Stimulated activated CD8-positive, alpha-beta memory T cell treated with anti-CD3 and anti-CD28 coated beads, Interleukin-15, amount 100 ng/mL, for 24 hours (primary cell): Measurements from ENCODE around the gene KAZN.
"Not testable (repeated sequence)": the region's sequence is repeated elsewhere in the genome, so short reads cannot be mapped to it uniquely, and the experiment has no call there.

ENCODE experiments used
- DNase-seq: peaks from one replicate; pipeline ENCODE4 v3.0.0-alpha.2; 2020; ENCODE audit warnings: low read depth

The KAZN gene

DNA sequence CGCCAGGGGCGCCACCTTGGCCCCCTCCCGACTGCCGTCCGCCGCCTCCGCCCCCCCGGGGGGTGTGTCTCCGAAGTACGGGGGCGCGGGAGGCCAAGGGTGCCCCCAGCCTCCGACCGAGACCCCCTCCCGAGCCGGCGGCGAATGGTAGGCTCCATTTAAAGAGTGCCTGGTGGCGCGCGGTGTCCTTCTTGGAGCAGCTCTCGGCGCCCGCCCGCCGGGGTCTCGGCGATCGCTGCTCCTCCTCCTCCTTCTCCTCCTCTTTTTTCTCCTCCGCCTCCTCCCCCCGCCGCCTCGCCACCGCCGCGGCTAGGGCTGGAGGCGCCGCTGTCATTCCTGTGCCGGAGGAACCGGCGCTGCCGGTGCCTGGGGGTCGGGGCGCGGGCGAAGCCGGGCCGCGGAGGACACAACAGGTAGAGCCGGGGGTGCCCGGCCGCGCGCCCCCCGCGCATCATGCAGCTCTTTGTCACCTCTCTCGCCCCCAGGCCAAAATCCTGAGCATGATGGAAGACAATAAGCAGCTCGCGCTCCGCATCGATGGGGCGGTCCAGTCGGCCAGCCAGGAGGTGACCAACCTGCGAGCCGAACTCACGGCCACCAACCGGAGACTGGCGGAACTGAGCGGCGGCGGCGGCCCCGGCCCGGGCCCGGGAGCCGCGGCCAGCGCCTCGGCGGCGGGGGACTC is at the start of gene KAZN:
Gene KAZN (plus strand): TSS at position 188 of the 685 bp plus-strand sequence.
- no peak for DNase-seq

DNA sequence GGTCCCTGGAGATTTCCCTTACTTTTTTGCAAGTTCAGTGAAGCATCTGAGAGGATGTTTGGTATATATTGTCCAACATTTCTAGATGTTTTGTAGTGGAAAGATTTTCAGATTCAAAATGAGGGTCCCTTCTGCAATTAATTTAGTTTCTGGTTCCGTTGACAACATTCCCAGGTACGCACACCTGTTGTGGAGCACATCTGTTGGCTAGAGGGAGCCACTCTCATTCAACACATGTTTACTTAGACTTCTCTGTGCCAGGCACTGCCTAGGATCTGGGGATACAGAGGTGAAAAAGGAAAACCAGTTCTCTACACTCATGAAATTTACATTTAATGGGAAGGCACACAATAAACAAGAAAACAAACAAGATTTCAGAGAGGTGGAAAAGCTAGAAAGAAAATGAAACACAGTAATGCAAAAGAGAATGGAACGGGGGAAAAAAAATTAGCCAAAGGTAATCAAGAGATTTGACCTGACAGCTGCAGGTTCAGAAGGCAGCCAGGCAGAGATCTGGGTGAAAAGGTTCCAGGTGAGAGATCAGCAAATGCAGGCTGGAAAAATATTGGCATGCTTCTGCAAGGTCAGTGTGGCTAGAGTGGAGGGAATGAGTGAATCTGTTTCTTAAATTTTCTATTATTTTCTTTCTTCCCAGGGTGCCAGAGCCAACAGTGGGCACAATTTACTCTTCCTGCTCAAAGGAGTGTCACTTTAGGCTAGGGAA is 48.4 kb upstream of the KAZN start:
- DNase-seq: no peak

DNA sequence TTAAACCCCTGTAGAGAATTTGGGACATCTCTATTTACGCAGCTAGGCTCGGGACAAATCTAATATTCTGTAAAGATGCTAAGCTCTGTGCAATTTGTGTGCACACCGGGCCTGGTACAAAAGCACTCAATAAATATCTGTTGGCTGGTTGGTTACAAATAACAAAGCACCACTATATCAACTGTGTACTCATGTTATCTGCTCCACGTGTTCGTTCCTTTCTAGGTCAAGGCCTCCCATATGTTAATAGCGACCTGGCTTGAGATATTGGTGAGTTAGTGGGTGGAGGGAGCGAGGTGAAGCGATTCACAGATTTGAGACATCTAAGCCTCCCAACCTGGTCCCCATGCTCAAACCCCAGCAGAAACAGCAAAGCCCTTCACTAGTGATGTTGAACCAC is 47.1 kb upstream of the KAZN start:
- DNase-seq: no peak

DNA sequence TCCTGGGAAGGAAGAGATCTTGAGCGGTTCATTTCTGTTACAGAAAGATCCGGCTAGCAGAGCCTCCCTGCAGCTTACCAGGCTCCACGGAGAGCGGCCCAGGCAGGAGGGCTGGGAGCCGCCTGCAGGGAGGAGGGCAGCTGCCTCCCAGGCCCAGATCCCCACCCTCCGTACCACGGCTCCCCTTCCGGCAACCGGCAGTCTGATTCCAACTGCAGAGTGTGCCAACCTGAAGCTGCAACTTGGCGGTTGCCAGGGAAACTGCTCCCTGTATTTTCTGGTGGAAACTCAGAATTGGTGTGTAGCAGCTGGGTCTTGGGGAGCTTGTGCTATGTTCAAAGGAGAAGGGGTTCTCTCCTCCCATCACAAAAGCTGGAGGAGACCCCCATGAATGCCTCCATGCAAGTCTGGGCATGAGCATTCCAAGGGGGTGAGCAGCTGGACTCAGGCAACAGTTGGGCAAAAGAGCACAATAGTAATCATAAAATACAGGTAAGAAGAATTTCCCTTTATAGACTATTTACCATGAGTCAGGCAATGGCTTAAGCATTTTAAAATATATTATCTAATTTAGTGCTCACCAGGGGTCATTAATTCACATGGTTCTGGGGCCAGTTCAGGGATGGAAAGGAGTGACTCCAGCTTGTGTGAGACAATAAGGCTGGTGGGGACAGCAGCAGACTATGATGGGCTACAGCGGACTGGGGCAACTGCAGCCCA is 46.1 kb upstream of the KAZN start:
- DNase-seq: no peak

DNA sequence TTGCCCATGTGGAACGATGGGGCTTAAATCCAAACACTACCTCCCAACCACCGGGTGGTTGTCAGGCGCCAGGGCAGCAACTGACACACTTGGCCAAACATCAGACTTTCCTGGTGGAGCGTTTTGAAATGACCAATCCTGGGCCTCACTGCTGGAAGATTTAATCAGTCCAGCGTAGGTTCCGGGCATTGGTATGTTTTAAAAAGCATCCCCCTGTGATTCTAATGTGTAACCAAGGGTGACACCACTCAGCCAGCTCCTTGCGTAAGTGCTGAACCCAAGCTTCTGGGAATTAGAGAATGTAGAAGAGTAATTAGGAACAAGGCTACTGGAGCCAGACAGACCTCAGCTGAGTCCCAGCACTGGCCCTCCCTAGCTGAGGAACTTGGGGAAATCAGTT is 44.8 kb upstream of the KAZN start:
- DNase-seq: no peak

DNA sequence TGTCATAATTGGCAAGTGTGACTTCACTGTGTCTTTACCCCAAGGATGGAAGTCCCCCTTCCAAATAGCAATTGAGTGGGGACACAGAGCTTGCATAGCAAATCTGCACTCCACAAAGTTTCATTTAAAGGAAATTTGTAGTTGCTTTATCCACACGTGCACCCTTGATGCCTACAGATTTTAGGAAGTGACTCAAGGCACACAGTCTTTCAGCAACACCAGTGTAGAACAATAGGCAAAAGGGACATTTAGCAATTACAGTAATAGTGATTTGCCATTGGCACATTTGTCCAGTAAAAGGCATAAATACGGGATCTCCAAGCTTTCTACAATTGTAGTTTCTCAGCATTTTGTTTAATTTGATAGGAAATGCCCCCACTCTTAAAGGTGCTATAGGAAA is 43.4 kb upstream of the KAZN start:
- no peak for DNase-seq

DNA sequence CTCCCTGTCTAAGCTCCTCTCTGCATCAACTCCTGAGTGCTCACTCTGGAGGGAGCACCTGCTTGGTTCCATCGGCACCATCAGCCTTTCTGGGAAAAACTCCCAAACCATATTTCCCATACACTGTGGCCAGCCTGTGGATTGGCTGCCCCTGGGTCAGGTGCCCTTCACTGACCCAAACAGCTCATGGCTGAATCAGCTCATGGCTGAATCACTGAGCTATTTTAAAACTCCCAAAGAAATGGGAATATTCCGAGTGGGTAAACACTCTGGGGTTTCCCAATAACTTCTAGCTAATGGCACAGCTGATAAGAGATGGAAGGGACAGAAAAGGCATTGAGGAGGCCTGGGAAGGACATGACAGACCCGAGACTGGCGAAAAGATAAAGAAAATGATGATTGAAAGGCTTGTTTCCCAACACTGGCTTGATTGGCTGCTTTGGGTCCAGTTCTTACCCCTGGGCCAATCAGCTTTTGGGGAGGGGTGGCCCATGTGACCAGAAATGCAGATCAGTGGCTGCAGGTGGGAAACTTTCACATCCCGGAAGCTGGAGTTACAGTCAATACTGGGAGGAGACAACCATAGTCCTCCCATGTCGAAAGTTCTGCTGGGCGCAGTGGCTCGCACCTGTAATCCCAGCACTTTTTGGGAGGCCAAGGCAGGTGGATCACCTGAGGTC is 37.3 kb upstream of the KAZN start:
- DNase-seq: no peak

DNA sequence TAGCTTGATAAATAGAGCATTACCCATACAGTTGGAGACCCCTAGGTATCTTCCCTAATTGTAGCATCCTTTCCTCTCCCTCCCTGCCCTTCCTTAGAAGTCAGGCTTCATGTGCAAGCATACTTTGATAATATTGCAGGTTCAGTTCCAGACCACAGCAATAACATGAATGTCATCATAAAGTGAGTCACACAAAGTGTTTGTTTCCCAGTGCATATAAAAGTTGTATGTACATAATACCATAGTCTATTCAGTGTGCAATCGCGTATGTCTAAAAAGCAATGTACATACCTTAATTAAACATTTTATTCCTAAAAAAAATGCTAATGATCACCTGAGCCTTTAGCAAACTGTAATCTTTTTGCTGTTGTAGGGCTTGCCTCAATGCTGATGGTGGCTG is 33.4 kb upstream of the KAZN start:
- no peak for DNase-seq

DNA sequence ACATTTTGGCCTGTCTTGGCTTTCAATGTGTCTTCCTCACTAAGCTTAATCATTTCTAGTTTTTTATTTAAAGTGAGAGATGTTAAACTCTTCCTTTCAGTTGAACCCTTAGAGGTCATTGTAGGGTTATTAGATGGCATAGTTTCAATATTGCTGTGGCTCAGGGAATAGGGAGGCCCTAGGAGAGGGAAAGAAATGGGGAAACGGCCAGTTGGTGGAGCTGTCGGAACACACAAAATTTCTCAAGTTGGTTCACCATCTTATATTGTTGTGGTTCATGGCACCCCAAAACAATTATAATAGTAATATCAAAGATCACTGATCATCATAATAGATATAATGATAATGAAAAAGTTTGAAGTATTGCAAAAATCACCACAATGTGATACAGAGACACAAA is 31.4 kb upstream of the KAZN start:
- no peak for DNase-seq

DNA sequence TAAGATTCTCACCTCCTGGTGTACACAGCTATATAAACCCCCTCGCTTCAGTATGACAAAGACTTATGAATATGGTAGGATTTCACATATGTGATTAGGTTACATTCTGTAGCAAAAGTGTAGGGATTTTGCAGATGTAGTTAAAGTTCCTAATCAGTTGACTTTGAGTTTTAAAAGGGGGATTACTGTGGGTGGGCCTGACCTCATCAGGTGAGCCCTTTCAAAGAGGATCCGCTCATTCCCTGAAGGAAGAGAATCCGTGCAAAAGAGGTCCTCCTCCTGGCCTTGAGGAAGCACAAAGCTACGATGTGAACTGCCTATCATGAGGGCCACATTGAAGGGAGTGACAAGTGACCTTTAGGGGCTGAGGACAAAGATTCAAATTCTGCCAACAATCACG is 30.6 kb upstream of the KAZN start:
- no peak for DNase-seq

DNA sequence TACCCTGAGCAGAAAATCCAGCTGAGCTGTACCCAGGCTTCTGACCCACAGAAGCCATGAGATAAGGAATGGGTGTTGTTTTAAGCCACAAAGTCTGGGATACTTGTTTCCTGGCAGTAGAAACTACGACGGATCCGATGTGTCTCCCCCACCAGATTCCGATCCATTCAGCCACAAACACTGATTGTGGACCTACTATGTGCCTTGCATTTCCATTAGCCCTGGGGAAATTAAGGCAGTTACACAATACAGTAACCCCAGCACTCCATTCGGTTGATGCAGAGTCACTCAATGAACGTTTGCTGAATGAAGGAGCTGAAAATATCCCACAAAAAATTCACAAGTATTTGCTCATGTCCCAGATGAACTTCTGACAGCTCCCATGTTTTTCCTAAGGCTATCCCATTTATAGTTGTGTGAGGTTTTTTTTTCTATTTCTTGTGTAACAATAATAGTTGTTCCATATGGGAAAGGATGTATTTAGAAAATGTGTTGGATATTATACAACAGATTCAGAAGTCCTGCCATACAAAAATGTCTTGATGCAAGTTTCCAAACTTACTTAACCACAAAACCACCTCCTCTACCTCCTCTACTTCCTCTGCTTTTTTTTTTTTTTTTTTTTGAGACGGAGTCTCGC is 29.6 kb upstream of the KAZN start:
- no peak for DNase-seq

DNA sequence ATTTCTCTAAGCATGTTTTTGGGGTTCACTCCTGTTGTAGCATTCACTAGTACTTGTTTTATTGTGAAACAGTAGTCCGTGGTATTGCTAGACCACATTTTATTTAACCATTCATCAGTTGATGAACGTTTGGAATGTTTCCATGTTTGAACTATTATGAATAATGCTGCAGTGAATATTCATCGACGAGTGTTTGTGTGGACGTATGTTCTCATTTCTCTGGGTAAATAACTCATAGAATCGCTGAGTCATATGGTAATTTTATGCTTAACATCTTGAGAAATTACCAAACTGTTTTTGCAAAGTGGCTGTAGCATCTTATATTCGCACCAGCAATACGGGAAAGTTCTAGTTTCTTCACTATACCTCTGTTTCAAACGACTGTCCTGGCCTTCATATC is 28.0 kb upstream of the KAZN start:
- no peak for DNase-seq

DNA sequence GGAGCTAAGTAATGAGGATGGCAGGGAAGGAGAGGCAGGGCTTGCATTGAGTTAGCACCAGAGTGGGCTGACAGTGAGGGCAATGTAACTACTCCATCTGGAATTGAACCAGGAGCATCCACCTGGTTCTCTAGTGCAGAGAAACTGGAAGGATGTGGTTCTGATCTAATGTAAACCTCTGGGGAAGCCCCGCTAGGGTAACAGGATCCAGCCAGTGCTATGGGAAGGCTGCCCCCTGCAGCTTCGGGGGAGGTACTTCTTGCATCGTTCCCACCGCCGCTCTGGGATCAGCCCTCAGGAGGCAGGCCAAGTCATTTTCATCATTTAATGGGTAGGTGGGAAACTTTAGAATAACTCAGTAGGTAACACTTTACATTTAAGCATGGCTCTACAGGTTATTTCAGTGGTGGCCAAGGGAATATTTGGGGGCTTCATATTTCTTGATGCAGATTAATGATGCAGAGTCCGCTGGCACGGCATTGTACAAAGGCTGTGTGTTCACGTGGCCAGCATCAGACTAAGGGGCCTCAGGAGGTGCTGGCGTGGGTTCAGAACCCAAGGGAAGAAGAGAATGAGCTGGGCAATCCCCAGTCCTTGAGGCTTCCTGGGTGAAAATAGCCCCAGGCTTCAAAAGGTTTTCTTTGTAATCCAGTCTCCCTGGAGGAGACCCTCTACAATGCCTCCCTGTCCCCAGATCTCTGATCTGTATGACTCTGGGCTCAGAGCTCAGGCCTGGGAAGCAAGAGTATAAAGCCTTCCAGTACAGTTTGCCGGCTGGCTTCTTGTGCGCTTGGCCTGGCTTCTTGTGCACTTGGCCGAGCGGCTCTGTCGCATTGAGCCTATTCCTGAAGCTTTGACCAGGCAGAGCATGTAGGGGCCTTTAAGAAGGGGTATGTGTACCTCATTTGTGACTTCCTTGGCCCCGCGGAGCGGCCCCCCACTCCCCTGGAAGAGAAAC is 26.4 kb upstream of the KAZN start:
- no peak for DNase-seq

DNA sequence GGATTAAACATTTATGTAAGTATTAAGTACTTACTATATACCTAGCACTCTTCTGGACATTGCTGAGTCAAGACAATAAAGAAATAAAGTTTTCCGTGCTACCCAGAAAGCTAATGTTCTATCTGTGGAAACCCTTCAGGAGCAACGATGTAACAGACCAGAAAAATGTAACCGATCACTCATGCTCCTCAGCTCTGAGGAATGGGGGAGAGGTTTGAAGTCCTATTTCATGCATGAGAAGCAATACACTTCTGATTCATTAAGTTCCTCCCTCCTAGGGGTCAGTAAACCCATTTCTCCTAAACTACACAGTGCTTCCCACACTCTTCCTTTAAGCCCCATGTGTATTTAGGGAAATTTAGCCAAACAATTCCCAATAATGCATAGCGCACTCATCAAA is 25.6 kb upstream of the KAZN start:
- no peak for DNase-seq

DNA sequence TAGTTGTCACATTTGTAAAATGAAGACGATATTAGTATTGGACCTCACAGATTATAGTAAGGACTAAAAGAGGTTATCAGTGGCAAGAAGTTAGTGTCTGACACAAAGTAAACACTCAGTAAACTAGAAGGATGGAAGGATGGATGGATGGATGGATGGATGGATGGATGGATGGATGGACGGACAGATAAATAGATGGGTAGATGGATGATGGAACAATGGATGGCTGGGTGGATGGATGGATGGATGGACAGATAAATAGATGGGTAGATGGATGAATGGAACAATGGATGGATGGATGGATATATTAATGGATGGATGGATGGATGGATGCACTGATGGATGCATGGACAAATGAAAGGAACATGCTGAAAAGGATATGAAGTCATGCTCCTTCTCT is 22.3 kb upstream of the KAZN start:
- DNase-seq: no peak

DNA sequence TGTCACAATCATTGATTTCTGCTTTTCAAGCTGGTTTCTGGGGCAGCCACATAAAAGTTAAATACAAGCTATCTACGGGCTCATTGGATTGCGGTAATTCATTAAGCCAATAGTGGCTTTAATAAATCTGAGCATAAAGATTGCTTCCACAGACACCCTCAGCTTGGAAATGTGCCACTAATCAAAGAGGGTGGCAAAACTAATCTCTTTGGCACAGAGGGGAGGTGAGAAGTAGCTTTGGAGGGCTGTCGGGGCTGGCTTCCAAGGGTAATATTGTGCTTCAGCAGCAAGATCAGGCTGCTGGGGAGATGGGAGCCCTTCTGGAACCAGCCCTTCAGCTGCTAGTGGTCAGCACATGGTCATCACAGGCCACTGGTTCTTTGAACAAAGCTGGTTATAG is 21.2 kb upstream of the KAZN start:
- no peak for DNase-seq

DNA sequence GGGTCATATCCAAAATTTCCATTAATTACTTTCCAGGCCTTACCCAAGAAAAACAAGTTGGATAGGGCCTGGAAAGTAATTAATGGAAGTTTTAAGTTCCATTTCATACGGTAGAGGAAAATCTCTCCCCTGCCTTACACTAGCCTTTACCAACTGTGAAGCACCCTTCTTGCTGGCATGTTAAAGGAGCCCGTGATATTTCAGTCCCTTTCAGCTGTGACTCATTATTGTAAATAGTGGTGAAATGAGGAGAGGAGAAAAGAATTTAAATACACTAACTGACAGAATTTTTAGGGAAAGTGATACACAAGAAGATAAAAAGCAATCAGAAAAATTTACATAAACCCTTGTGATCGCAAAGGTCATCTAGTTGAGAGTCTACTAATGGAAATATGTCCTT is 20.3 kb upstream of the KAZN start:
- no peak for DNase-seq

DNA sequence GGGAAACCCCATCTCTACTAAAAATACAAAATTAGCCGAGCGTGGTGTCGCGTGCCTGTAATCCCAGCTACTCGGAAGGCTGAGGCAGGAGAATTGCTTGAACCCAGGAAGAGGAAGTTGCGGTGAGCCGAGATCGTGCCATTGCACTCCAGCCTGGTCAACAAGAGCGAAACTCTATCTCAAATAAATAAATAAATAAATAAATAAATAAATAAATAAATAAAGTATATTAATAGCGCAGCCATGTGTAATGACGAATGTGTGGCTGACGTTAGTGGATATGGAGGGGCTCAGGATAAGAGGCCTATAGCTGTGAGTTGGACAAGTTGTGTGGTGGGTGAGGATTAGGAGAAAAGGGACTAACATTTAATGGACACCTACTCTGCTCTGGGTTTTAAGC is 18.2 kb upstream of the KAZN start:
- not testable (repeated sequence) for DNase-seq

DNA sequence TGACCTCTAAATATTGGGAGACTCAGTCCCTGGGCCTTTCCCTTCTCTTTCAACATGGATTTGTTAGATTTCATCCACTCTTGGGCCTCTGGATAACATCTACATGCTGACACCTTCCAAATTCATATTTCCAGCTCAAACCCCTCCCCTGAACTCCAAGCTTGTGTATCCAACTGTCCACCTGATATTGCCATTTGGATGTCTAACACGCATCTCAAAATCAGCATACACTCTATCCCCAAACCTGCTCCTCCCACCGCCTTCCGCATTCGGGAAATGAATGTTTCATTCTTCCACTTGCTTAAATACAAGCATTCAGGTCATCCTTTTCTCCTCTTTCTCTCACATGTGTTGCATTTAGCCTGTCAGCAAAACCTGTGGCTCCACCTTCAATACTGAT is 17.5 kb upstream of the KAZN start:
- DNase-seq: no peak

DNA sequence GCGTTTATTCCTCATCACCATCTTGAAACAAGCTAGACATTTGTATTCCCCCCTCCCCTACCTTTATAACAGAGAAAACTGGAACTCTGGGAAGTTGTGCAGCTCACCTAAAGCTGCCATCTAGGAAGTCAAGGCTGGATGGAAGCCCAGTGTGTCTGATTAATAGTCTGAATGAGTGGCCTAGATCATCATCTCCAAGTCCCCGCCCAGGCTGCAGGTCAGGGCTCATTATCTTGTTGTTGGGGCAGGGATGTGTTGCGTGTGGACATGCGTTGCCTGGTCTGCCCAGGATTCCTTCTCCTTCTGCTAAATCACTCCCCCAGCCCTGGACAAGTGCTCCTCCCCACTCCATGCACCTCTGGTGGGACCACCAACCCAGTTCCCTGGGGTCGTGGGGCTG is 14.7 kb upstream of the KAZN start:
- DNase-seq: no peak

DNA sequence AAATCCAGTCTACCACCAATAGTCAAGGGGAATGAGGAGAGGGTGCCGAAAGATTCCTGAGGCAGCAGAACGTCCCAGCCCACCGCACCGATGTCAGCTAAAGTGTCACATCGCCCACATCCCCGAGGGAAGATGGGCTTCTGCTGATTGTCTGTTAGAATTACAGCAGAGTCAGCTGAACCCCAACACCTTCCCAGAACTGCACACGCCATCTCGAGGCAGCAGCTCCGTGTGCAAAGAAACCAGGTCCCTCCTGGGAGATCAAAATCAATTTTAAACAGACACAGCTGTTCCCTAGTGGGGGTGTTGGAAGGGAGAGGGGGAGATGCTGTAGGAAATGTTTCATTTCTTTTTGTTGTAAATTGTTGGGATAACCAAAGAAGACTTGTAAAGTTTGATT is 12.8 kb upstream of the KAZN start:
- DNase-seq: no peak
